Endometrial microvascular endothelial cells (primary cell): ENCODE measurements around the gene MDGA2. TPM values are rescaled to one million over a fixed set of nuclear protein-coding genes. Genes with fewer than 3 reads are reported as not detected.

Source experiments
- in situ Hi-C: cut with HindIII; loops from 2 replicates; pipeline ENCODE4 v1.10.0; 2017; ENCODE audit warnings: low sequenced_read_pairs, low pct_unique_long_range_greater_than_20kb; ENCODE audit errors: inconsistent ontology term
- total RNA-seq: library from RNA; depleted of rRNA; stranded (reverse); fragments of >200 nt; gene quantifications from one replicate; pipeline ENCODE4 v1.2.3, GENCODE V29; 2015; ENCODE audit errors: inconsistent ontology term

Gene MDGA2
- not detected for total RNA-seq

GRCh38 chr14:47675466-47676314 lies at the start of gene MDGA2:
TSS of gene MDGA2 (minus strand) at chr14:47675605.
- in situ Hi-C loops: no loop called here

- in situ Hi-C loops: no loop called here
Observed at GRCh38 chr14:47722929-47723693, 47.7 kb upstream of the MDGA2 start.

- in situ Hi-C loops: no loop called here
Observed at GRCh38 chr14:47720281-47720680, 44.9 kb upstream of the MDGA2 start.

- in situ Hi-C loops: no loop called here
Observed at GRCh38 chr14:47715330-47715729, 39.9 kb upstream of the MDGA2 start.

GRCh38 chr14:47710581-47710980 lies 35.2 kb upstream of the MDGA2 start:
- in situ Hi-C loops: no loop called here

- in situ Hi-C loops: no loop called here
Observed at GRCh38 chr14:47705683-47706082, 30.3 kb upstream of the MDGA2 start.

GRCh38 chr14:47691829-47692228 lies 16.4 kb upstream of the MDGA2 start:
- in situ Hi-C loops: no loop called here

GRCh38 chr14:47678993-47679392 lies 3.6 kb upstream of the MDGA2 start:
- in situ Hi-C loops: no loop called here

GRCh38 chr14:47678157-47678556 lies 2.8 kb upstream of the MDGA2 start:
- in situ Hi-C loops: no loop called here

- in situ Hi-C loops: no loop called here
Observed at GRCh38 chr14:47676315-47676617, 861 bp upstream of the MDGA2 start.

- in situ Hi-C loops: no loop called here
Observed at GRCh38 chr14:47674543-47675465, 601 bp downstream of the MDGA2 start.

GRCh38 chr14:47674148-47674542 lies 1.3 kb downstream of the MDGA2 start:
- in situ Hi-C loops: no loop called here

GRCh38 chr14:47665337-47666134 lies 9.9 kb downstream of the MDGA2 start:
- in situ Hi-C loops: no loop called here

- in situ Hi-C loops: no loop called here
Observed at GRCh38 chr14:47662466-47662865, 12.9 kb downstream of the MDGA2 start.

GRCh38 chr14:47660158-47660557 lies 15.2 kb downstream of the MDGA2 start:
- in situ Hi-C loops: no loop called here

GRCh38 chr14:47658041-47658440 lies 17.4 kb downstream of the MDGA2 start:
- in situ Hi-C loops: no loop called here

GRCh38 chr14:47657143-47657542 lies 18.3 kb downstream of the MDGA2 start:
- in situ Hi-C loops: no loop called here

- in situ Hi-C loops: no loop called here
Observed at GRCh38 chr14:47651337-47651736, 24.1 kb downstream of the MDGA2 start.

GRCh38 chr14:47637753-47638152 lies 37.7 kb downstream of the MDGA2 start:
- in situ Hi-C loops: no loop called here
